DMS79 treated with DMSO at 0.1 percent for 48 hours (cell line): ENCODE results near the gene GDF10.

Experiments used
- DNase-seq: peaks from one replicate; lab custom pipeline; 2025; lab: John Stamatoyannopoulos, UW

Gene GDF10

GRCh38 chr10:47334466-47335295, 34.7 kb downstream of the GDF10 start:
- DNase-seq, result no peak

- DNase-seq, result no peak
These were observed 35.9 kb downstream of the GDF10 start for GRCh38 chr10:47335906-47336305.

GRCh38 chr10:47336387-47337134, 36.6 kb downstream of the GDF10 start:
- DNase-seq, result no peak

GRCh38 chr10:47337310-47337709, 37.3 kb downstream of the GDF10 start:
- DNase-seq, result no peak

GRCh38 chr10:47339186-47339735, 39.3 kb downstream of the GDF10 start:
- DNase-seq, result no peak

- no peak for DNase-seq
These were observed 40.0 kb downstream of the GDF10 start for GRCh38 chr10:47339759-47340607.

- DNase-seq, result no peak
These were observed 40.7 kb downstream of the GDF10 start for GRCh38 chr10:47340608-47341170.

- DNase-seq, result no peak
These were observed 45.2 kb downstream of the GDF10 start for GRCh38 chr10:47344996-47345870.

- peak; percentile 36 for DNase-seq
These were observed 46.7 kb downstream of the GDF10 start for GRCh38 chr10:47346581-47347302.

GRCh38 chr10:47347303-47347675, 47.3 kb downstream of the GDF10 start:
- no peak for DNase-seq

GRCh38 chr10:47348138-47348651, 48.2 kb downstream of the GDF10 start, which contains the start of gene RBP3:
Gene RBP3 (plus strand): TSS chr10:47348363. CDS start chr10:47348485, 122 bp downstream.
- no peak for DNase-seq

- DNase-seq, result no peak
These were observed 48.9 kb downstream of the GDF10 start for GRCh38 chr10:47348661-47349470.

GRCh38 chr10:47349516-47349915, 49.5 kb downstream of the GDF10 start:
- no peak for DNase-seq

- DNase-seq, result no peak
These were observed 50.0 kb downstream of the GDF10 start for GRCh38 chr10:47349941-47350371.

- DNase-seq, result no peak
These were observed 51.0 kb downstream of the GDF10 start for GRCh38 chr10:47350671-47351640.

- DNase-seq, result no peak
These were observed 52.2 kb downstream of the GDF10 start for GRCh38 chr10:47351899-47352815.
